Activated CD8-positive, alpha-beta T cell treated with anti-CD3 and anti-CD28 coated beads, Interleukin-2, amount 10 ng/mL, durations not matched to agents 7 days and 5 days (primary cell): Measurements from ENCODE around the gene KLHL40. TPM values are rescaled to one million over a fixed set of nuclear protein-coding genes. Genes with fewer than 3 reads are reported as not detected.
"Not testable (repeated sequence)": the region's sequence is repeated elsewhere in the genome, so short reads cannot be mapped to it uniquely, and the experiment has no call there.

Experiments
- ATAC-seq: fragments of 150-1000 bp; cut with Tn5 transposase; one replicate; pipeline ENCODE4 v1.10.0; 2021; ENCODE audit warnings: moderate library complexity
- CTCF ChIA-PET: fragments of 350-600 bp; sonication (Branson Sonifier 250); formaldehyde crosslinking; loops from one replicate; lab custom pipeline; 2021; ENCODE audit warnings: antibody characterized with exemption; lab: Charles Lee
- POLR2A ChIA-PET: fragments of 350-600 bp; sonication (Branson Sonifier 250); formaldehyde crosslinking; loops from one replicate; lab custom pipeline; 2021; ENCODE audit warnings: antibody characterized with exemption; lab: Charles Lee
- DNase-seq: peaks from one replicate; pipeline ENCODE4 v3.0.0-alpha.2; 2020
- H3K27ac Mint-ChIP-seq: one replicate; pipeline ENCODE4 v1.8.0; 2021; ENCODE audit warnings: mild to moderate bottlenecking, mixed read lengths
- H3K27me3 Mint-ChIP-seq: one replicate; pipeline ENCODE4 v1.8.0; 2021; ENCODE audit warnings: low read depth, mixed read lengths
- H3K36me3 Mint-ChIP-seq: one replicate; pipeline ENCODE4 v1.8.0; 2021; ENCODE audit warnings: low read depth, mixed read lengths
- H3K4me1 Mint-ChIP-seq: one replicate; pipeline ENCODE4 v1.8.0; 2021; ENCODE audit warnings: low read depth, mixed read lengths
- H3K4me3 Mint-ChIP-seq: one replicate; pipeline ENCODE4 v1.8.0; 2021; ENCODE audit warnings: mild to moderate bottlenecking, mixed read lengths
- H3K9me3 Mint-ChIP-seq: one replicate; pipeline ENCODE4 v1.8.0; 2022; ENCODE audit warnings: mixed read lengths; ENCODE audit not compliant: insufficient read depth
- total RNA-seq, 2 experiments: library from RNA; stranded (reverse); gene quantifications; one replicate each; pipeline ENCODE4 v1.2.3, GENCODE V29; 2021

Gene KLHL40
- total RNA-seq, 2 experiments from 2014 or later = not detected

DNA sequence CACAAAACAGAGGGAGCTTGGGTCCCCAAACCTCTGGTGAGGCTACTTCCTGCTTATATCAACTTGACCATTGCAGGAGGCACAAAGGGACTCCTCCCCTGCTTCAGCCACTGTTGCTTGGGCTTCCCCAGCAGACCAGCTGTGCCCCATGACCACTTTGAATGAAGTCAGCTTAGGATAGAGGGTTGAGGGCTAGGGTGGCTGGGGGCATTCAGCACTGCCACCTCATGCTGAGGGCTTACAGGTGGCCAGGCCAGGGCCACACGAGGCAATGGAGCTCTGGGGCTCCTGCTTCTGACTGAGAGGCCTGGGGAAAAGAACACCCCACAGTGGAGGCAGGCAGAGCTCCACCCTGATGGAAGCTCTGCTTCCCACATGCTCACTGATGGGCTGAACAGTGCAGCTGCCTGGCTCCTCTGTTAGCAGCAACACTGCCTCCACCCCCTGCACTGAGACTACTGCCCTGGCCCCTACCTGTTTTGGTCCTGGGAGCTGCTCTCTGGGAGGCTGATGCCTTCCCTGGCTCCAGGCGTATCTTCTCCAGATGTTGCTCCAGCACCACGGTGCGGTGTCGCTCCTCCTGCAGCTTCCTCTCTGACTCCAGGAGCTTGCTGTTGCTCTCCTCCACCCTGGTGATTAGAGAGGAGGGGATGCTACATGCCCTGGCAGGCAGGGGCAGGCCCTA is 27.5 kb downstream of the KLHL40 start:
- H3K27me3 Mint-ChIP-seq = peaks cover 12% of the 10 kb centered on the region
- ChIA-PET CTCF (interaction anchor here (0.7 to 2.2 kb wide), 3 partner anchors 32 to 522 kb away, joined by 3 to 5 read pairs (median 3); no protein-coding TSS in a partner anchor), POLR2A (no interaction called here)
- H3K36me3 Mint-ChIP-seq = no peaks in the 10 kb centered on the region
- DNase-seq (no peak), ATAC-seq (no peak)
- no peaks in the 10 kb centered on the region for H3K9me3 Mint-ChIP-seq
- no peak overlapping the region for H3K27ac Mint-ChIP-seq
- no peak overlapping the region for H3K4me3 Mint-ChIP-seq
- H3K4me1 Mint-ChIP-seq = no peaks in the 10 kb centered on the region

DNA sequence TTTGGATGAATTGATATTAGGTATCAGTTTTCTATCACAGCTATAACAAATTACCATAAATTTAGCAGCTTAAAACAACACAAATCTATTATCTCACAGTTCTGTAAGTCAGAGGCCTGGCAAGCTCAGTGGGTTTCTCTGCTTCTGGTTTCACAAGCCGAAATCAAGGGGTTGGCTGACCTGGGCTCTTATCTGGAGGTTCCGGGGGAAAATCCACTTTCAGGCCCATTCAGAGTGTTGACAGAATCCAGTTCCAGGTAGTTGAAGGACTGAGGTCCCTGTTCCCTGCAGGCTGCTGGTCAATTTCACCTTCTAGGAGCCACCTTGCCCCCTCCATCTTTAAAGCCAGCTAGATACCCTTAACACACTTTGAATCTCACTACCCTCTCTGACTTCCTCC is 28.4 kb downstream of the KLHL40 start:
- Mint-ChIP-seq H3K36me3 (no peaks in the 10 kb centered on the region), H3K27ac (no peak overlapping the region), H3K4me3 (no peak overlapping the region), H3K9me3 (no peaks in the 10 kb centered on the region), H3K27me3 (peaks cover 12% of the 10 kb centered on the region), H3K4me1 (no peaks in the 10 kb centered on the region)
- ATAC-seq (no peak), DNase-seq (no peak)
- ChIA-PET CTCF (interaction anchor here (0.8 to 2.2 kb wide), 2 partner anchors 31 to 523 kb away, joined by 3 to 5 read pairs; no protein-coding TSS in a partner anchor), POLR2A (interaction anchor here (0.9 kb wide), 1 partner anchor 7 kb away, joined by 3 read pairs; no protein-coding TSS in a partner anchor)

DNA sequence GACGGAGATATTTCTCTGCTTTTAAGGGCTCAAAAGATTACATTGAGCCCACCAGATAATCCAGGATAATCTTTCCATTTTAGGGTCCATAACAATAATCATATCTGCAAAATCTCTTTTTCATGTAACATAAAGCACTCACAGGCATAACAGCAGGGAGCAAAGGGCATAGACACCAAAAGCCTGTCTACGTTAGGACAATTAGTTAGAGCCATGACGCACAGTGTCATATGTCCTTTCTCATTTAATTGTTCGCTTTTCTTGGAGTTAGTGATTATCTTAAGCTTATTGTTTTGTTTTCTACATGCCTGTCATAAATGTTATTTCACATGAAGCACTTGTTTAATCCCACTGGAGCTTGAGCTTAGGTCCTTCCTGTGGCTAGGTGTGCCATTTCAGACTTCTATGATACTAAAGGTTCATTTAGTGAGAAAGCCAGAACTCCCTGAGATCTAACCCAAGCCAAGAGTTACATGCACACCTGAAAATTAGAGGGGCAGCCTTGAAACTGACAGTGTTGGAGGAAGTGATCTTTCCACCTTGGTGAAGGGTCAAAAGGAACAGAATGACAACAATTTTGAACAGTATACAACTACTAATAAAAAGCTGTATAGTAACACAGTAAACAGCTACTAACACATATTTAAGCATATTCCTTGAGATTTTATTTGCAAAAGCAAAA is 29.0 kb downstream of the KLHL40 start:
- Mint-ChIP-seq H3K4me3 (no peak overlapping the region), H3K4me1 (no peaks in the 10 kb centered on the region), H3K27me3 (peaks cover 12% of the 10 kb centered on the region), H3K27ac (no peak overlapping the region), H3K9me3 (no peaks in the 10 kb centered on the region), H3K36me3 (no peaks in the 10 kb centered on the region)
- ATAC-seq (no peak), DNase-seq (no peak)
- ChIA-PET POLR2A (interaction anchor here (0.9 kb wide), 1 partner anchor 8 kb away, joined by 3 read pairs; no protein-coding TSS in a partner anchor), CTCF (interaction anchor here (2.2 kb wide), 1 partner anchor 30 kb away, joined by 5 read pairs; no protein-coding TSS in a partner anchor)

DNA sequence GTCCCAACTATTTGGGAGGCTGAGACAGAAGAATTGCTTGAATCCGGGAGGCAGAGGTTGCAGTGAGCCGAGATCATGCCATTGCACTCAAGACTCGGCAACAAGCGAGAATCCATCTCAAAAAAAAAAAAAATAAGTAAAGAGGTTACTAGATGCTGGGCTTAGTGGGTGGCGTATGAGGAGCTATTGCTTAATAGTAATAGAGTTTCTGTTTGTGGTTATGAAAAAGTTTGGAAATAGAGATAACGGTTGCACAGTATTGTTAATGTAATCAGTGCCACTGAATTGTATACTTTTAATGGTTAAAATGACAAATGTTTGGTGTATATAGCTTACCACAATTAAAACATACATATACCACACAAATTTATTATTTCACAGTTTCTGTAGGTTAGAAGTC is 32.0 kb downstream of the KLHL40 start:
- H3K36me3 Mint-ChIP-seq = no peaks in the 10 kb centered on the region
- ChIA-PET POLR2A (no interaction called here), CTCF (interaction anchor here (1.2 kb wide), 1 partner anchor 28 kb away, joined by 3 read pairs; no protein-coding TSS in a partner anchor)
- ATAC-seq (no peak), DNase-seq (no peak)
- H3K4me1 Mint-ChIP-seq = no peaks in the 10 kb centered on the region
- no peaks in the 10 kb centered on the region for H3K9me3 Mint-ChIP-seq
- no peak overlapping the region for H3K4me3 Mint-ChIP-seq
- H3K27ac Mint-ChIP-seq = no peak overlapping the region
- H3K27me3 Mint-ChIP-seq = peaks cover 12% of the 10 kb centered on the region

DNA sequence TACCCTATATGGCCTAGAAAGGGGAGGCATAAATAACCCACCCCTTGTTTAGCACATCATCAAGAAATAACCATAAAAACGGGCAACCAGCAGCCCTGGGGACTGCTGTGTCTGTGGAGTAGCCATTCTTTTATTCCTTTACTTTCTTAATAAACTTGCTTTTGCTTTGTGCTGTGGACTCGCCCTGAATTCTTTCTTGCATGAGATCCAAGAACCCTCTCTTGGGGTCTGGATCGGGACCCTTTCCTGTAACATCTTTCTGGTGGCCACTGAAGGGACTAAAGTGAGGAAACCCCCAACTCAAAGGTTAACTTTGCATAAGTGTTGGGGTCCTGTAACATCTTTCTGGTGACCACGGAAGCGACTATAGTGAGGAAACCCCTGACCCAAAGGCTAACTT is 33.0 kb downstream of the KLHL40 start:
- CTCF ChIA-PET = interaction anchor here (1.2 kb wide), 1 partner anchor 27 kb away, joined by 3 read pairs; no protein-coding TSS in a partner anchor
- Mint-ChIP-seq H3K4me1 (no peaks in the 10 kb centered on the region), H3K4me3 (no peak overlapping the region), H3K9me3 (no peaks in the 10 kb centered on the region), H3K36me3 (no peaks in the 10 kb centered on the region), H3K27me3 (peaks cover 15% of the 10 kb centered on the region), H3K27ac (no peak overlapping the region)
- ATAC-seq (no peak), DNase-seq (no peak)
- POLR2A ChIA-PET = interaction anchor here (0.6 kb wide), 1 partner anchor 112 kb away, joined by 4 read pairs; no protein-coding TSS in a partner anchor

DNA sequence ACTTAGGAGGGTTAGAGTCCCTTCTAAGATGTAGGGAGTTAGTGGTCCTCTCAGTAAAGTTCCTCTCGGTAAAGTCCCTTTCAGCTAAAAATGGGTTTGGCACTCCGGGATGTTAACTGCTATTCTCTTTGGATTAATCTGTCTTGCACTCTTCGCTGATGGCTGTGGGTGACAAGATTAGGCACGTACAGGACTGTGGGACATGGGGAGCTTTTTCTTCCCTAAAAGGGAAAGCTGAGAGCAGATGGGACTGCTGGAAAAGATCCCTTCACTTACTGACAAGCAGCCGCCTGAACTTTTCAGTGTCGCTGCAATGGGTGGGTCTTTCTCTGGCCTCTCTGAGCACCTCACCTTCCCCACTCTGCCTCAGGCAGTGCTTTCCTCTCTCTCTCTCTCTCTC is 33.7 kb downstream of the KLHL40 start:
- POLR2A ChIA-PET = interaction anchor here (0.6 kb wide), 1 partner anchor 111 kb away, joined by 4 read pairs; no protein-coding TSS in a partner anchor
- no peak overlapping the region for H3K4me3 Mint-ChIP-seq
- CTCF ChIA-PET = no interaction called here

DNA sequence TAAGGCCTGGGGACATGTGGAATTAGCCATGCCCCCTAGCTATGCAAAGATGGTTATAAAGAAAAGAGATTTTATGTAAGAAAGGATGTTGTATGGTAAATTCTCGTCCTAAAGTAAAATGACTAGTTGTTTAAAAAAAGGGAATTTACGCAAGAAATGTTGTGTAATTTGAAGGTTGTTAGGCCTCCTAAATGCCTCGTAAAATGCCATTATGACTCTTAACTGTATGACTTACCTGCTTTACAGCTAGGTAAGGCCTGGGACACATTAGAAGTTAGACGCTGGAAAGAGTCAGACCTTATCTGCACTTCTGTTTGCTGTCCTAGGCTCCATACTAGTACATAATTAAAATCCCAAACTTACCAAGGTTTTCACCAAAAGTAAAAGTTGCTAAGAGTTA is 34.8 kb downstream of the KLHL40 start:
- H3K9me3 Mint-ChIP-seq = no peaks in the 10 kb centered on the region
- no peak for ATAC-seq
- H3K36me3 Mint-ChIP-seq = no peaks in the 10 kb centered on the region
- POLR2A ChIA-PET = no interaction called here
- H3K27ac Mint-ChIP-seq = no peak overlapping the region
- peaks cover 12% of the 10 kb centered on the region for H3K27me3 Mint-ChIP-seq
- H3K4me1 Mint-ChIP-seq = no peaks in the 10 kb centered on the region
- no peak overlapping the region for H3K4me3 Mint-ChIP-seq
- no peak for DNase-seq
- CTCF ChIA-PET = no interaction called here

More for the DNA sequence above, 33.7 kb downstream of the KLHL40 start:
- DNase-seq = no peak
- Mint-ChIP-seq H3K9me3 (no peaks in the 10 kb centered on the region), H3K27me3 (peaks cover 15% of the 10 kb centered on the region), H3K27ac (no peak overlapping the region), H3K36me3 (no peaks in the 10 kb centered on the region), H3K4me1 (no peaks in the 10 kb centered on the region)
- ATAC-seq = no peak

DNA sequence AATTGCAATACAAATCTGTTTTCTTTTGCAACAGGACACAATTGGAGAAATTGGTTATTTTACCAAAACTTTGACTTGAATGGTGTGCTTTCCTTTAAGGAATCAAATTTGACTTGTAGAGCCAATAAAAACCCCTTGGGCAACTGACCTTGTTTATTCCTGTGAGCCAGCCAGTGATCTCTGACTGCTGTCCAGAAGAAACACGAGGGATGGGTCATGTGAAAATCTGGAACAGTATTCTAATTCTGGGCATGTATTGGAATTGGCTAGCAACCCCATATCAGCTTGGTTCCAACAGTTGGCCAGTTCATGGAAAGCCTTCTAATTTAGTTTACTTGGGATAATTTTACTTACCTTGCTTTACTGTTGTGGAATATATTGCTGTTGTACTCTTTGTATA is 36.4 kb downstream of the KLHL40 start:
- no peaks in the 10 kb centered on the region for H3K9me3 Mint-ChIP-seq
- H3K36me3 Mint-ChIP-seq = no peaks in the 10 kb centered on the region
- ATAC-seq = no peak
- ChIA-PET CTCF (interaction anchor here (0.7 kb wide), 1 partner anchor 10 kb away, joined by 3 read pairs; no protein-coding TSS in a partner anchor), POLR2A (no interaction called here)
- no peak overlapping the region for H3K4me3 Mint-ChIP-seq
- no peak overlapping the region for H3K27ac Mint-ChIP-seq
- no peak for DNase-seq
- no peaks in the 10 kb centered on the region for H3K4me1 Mint-ChIP-seq
- H3K27me3 Mint-ChIP-seq = peaks cover 7% of the 10 kb centered on the region

DNA sequence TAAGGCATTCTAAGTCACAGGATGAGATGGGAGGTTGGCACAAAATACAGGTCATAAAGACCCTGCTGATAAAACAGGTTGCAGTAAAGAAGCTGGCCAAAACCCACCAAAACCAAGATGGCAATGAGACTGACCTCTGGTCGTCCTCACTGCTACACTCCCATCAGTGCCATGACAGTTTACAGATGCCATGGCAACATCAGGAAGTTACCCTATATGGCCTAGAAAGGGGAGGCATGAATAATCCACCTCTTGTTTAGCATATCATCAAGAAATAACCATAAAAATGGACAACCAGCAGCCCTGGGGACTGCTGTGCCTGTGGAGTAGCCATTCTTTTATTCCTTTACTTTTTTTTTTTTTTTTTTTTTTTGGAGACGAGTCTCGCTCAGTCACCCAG is 37.1 kb downstream of the KLHL40 start:
- CTCF ChIA-PET, H3K9me3 Mint-ChIP-seq, ATAC-seq, H3K4me3 Mint-ChIP-seq, H3K27me3 Mint-ChIP-seq, POLR2A ChIA-PET, H3K4me1 Mint-ChIP-seq, H3K27ac Mint-ChIP-seq, H3K36me3 Mint-ChIP-seq, DNase-seq: not testable (repeated sequence)

DNA sequence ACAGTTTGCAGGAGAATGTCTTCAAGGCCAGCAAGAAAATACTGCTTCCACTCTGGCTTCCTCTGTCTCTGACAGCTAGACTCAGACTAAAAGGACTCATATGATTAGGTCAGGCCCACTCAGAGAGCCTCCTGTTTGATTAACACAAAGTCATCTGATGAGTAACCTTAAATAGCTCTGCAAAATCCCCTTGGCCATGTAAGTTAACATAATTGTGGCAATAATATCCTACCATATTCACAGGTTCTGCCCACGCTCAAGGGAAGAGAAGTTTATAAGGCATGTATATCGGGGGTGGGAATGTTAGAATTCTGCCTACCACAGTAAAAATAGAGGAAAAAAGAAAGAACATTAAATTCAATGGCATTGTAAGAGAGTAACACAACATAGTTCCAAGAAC is 37.9 kb downstream of the KLHL40 start:
- no peak for DNase-seq
- H3K4me3 Mint-ChIP-seq = no peak overlapping the region
- ATAC-seq = no peak
- H3K9me3 Mint-ChIP-seq = no peaks in the 10 kb centered on the region
- H3K27me3 Mint-ChIP-seq = peaks cover 15% of the 10 kb centered on the region
- CTCF ChIA-PET = interaction anchor here (1.2 kb wide), 1 partner anchor 158 kb away, joined by 3 read pairs; no protein-coding TSS in a partner anchor
- no peaks in the 10 kb centered on the region for H3K36me3 Mint-ChIP-seq
- no peaks in the 10 kb centered on the region for H3K4me1 Mint-ChIP-seq
- no peak overlapping the region for H3K27ac Mint-ChIP-seq
- POLR2A ChIA-PET = no interaction called here

DNA sequence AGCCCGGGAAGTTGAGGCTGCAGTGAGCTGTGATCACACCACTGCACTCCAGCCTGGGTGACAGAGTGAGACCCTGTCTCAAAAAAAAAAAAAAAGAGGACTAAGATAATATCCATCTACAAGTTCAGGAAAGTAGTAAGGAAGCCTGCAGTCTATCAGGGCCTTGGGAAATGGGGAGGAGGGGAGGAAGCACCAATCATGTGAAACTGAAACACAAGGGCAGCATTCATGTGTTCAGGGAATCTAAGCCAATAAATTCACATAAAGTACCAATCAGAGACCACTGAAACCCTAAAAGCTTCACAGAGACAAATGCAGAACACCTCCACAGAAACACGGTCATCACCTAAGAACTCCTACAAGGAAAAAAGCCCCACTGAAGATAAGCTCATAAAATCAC is 40.1 kb downstream of the KLHL40 start:
- Mint-ChIP-seq H3K4me1 (no peaks in the 10 kb centered on the region), H3K27me3 (peaks cover 15% of the 10 kb centered on the region), H3K36me3 (no peaks in the 10 kb centered on the region), H3K27ac (no peak overlapping the region), H3K4me3 (no peak overlapping the region), H3K9me3 (no peaks in the 10 kb centered on the region)
- ChIA-PET CTCF (no interaction called here), POLR2A (no interaction called here)
- ATAC-seq (no peak), DNase-seq (no peak)

DNA sequence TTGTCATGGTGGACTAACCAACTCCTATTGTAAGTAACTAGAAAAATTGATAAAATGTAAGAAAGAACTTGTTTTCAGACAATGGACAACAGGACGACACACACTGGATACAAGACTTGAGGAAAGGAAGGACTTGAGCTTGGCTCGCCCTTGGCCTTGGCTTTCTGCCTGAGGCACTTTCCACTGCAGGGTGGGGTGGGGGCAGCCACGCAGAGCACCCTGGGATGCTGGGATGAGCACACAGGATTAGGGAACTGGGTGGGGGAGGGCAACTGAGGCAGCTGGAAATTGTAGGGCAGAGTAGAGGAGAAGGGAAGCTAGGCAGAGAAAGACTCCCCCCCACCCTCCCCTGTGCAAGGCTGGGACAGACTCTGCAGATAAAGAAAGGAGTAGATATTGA is 42.7 kb downstream of the KLHL40 start:
- Mint-ChIP-seq H3K27ac (no peak overlapping the region), H3K4me1 (no peaks in the 10 kb centered on the region), H3K4me3 (no peak overlapping the region), H3K36me3 (no peaks in the 10 kb centered on the region), H3K27me3 (peaks cover 15% of the 10 kb centered on the region), H3K9me3 (no peaks in the 10 kb centered on the region)
- CTCF ChIA-PET = no interaction called here
- ATAC-seq = no peak
- POLR2A ChIA-PET = no interaction called here
- DNase-seq = no peak
